Spinal cord (tissue), 10 donors: ENCODE data around the gene FKRP. TPM values are rescaled to one million over a fixed set of nuclear protein-coding genes. Genes with fewer than 3 reads are reported as not detected.
"Not testable (repeated sequence)": the region's sequence is repeated elsewhere in the genome, so short reads cannot be mapped to it uniquely, and the experiment has no call there.

ENCODE experiments used
- DNase-seq, 6 donors: peaks; one replicate each; pipeline versions ENCODE4 v3.0.0 to v3.0.0-alpha.2; 2013 to 2015; ENCODE audit warnings: low spot score in 6 of 6, low read depth in 4 of 6
- H3K27ac ChIP-seq: one replicate; pipeline ENCODE4 v1.5.1; 2013; ENCODE audit warnings: low read depth, low read length, control low read depth
- H3K27me3 ChIP-seq: one replicate; pipeline ENCODE4 v1.6.1; 2013; ENCODE audit warnings: low read length; ENCODE audit not compliant: control insufficient read depth, insufficient read depth
- H3K36me3 ChIP-seq: one replicate; pipeline ENCODE4 v1.6.1; 2013; ENCODE audit warnings: low read length; ENCODE audit not compliant: control insufficient read depth, insufficient read depth
- H3K4me1 ChIP-seq: one replicate; pipeline ENCODE4 v1.6.1; 2013; ENCODE audit warnings: low read length; ENCODE audit not compliant: control insufficient read depth, insufficient read depth
- H3K4me3 ChIP-seq: one replicate; pipeline ENCODE4 v1.5.1; 2013; ENCODE audit warnings: low read depth, low read length, control low read depth
- H3K9me3 ChIP-seq: one replicate; pipeline ENCODE4 v1.6.1; 2013; ENCODE audit warnings: low read length; ENCODE audit not compliant: control insufficient read depth, insufficient read depth
- WGBS: methylation state at CpG from one replicate; pipeline ENCODE4 v1.1.5; 2013; ENCODE audit warnings: missing lambda C conversion rate; ENCODE audit not compliant: insufficient coverage; 5-methylcytosine and 5-hydroxymethylcytosine counted together
- polyA plus RNA-seq, 2 donors: library from polyadenylated mRNA; unstranded; fragments of 120-200 nt; gene quantifications; one replicate each; pipeline ENCODE4 v1.2.1, GENCODE V29; 2013; ENCODE audit not compliant: insufficient read length in 2 of 2
- total RNA-seq, 2 donors: library from RNA; depleted of rRNA in 1 of 2; stranded (reverse); fragments of 120-200 nt in 1 of 2; fragments of >200 nt in 1 of 2; gene quantifications; one replicate each; pipeline versions ENCODE4 v1.2.3 to v1.2.4, GENCODE V29; 2013 to 2014
- donor health status: healthy.

FKRP gene
- total and polyA plus RNA-seq, 4 donors = 11.4 to 36.7 (median 20.6) TPM

DNA sequence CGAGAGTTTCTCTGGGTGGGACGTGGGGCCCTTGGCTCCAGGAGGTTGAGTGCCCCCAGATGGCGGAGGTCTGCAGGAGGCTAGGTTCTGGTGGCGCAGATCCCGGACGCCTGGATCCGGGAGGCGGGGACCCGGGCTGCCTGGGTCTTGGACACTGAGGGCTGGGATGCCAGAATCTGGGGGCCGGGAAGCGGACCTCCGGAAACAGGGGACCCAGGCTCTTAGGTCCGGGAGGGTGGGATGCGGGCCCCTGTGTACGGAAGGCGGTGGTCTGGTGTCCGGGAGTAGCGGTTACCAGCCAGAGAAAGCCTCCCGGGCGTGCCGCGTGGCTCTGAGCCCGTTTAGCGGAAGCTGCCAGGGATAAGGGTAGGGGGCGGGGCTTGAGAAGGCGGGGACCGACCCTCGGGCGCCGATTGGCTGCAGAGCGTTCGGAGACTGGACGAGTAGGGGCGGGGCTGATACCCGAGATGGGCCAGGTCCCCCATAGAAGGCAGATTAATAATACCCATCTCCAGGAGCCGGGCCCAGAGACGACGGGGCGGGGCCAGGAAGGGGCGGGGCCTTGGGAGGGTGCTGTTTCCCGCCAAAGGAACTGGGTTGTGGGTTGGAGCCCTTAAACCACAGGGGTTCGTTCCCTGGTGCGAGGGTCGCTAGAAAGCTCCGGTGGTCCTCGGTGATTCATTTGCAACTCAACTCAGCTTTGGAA is 42.6 kb downstream of the FKRP start, which contains the start of gene SLC1A5:
Gene SLC1A5, minus strand, starts transcription at position 333 of the 706 bp plus-strand sequence. CDS start 629 bp downstream, outside the sequence.
- Histone ChIP-seq H3K36me3 (no peaks in the 10 kb centered on the region), H3K9me3 (no peaks in the 10 kb centered on the region), H3K27me3 (peaks cover 25% of the 10 kb centered on the region), H3K4me3 (peak within 1 kb of the TSS; percentile 51), H3K4me1 (peaks cover 46% of the 10 kb centered on the region), H3K27ac (peak within 1 kb of the TSS; percentile 1)
- WGBS = under 1% methylated on average over 42 of the region's 46 CpGs
- DNase-seq = peak in 5 of 6 donors; percentile 47 to 96 (median 73)

GRCh38 chr19:46788968-46789338 is 43.1 kb downstream of the FKRP start:
- Histone ChIP-seq H3K9me3 (no peaks in the 10 kb centered on the region), H3K36me3 (no peaks in the 10 kb centered on the region), H3K4me3 (no peak overlapping the region), H3K27ac (no peak overlapping the region), H3K4me1 (peaks cover 41% of the 10 kb centered on the region), H3K27me3 (peaks cover 25% of the 10 kb centered on the region)
- DNase-seq = no peak
- 44% methylated on average over 7 of the region's 9 CpGs for WGBS

DNA sequence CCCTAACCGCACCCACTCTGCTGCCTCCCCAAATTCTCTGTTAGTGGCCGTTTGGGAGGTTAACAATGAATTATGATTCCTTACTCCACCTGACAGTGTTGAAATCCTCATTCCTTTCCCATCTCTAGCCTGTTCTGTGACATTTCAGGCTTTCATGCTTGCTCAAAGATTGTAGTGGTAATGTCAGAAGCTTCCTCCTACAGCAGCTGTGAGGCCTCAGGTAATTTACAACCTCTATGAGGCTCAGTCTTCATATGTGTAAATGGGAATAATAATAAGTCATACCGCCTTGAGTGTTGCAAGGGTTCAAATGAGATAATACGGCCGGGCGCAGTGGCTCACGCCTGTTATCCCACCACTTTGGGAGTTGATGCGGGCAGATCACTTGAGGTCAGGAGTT is 43.5 kb downstream of the FKRP start:
- Histone ChIP-seq H3K36me3 (no peaks in the 10 kb centered on the region), H3K4me3 (no peak overlapping the region), H3K27me3 (peaks cover 25% of the 10 kb centered on the region), H3K9me3 (no peaks in the 10 kb centered on the region), H3K4me1 (peaks cover 37% of the 10 kb centered on the region), H3K27ac (no peak overlapping the region)
- DNase-seq = no peak
- WGBS = 97% methylated on average over 7 of the region's 8 CpGs

GRCh38 chr19:46791944-46792343 is 46.1 kb downstream of the FKRP start:
- Histone ChIP-seq H3K27me3 (peaks cover 19% of the 10 kb centered on the region), H3K36me3 (no peaks in the 10 kb centered on the region), H3K27ac (no peak overlapping the region), H3K4me1 (peaks cover 25% of the 10 kb centered on the region), H3K4me3 (no peak overlapping the region), H3K9me3 (no peaks in the 10 kb centered on the region)
- 60% methylated on average over 2 of the region's 5 CpGs for WGBS
- no peak for DNase-seq

GRCh38 chr19:46797881-46798280 is 52.0 kb downstream of the FKRP start:
- H3K9me3 ChIP-seq = no peaks in the 10 kb centered on the region
- H3K4me1 ChIP-seq = peaks cover 5% of the 10 kb centered on the region
- DNase-seq = no peak
- no peak overlapping the region for H3K4me3 ChIP-seq
- no peaks in the 10 kb centered on the region for H3K36me3 ChIP-seq
- 100% methylated on average over 1 of the region's 1 CpG for WGBS
- no peaks in the 10 kb centered on the region for H3K27me3 ChIP-seq
- no peak overlapping the region for H3K27ac ChIP-seq

GRCh38 chr19:46798713-46799112 is 52.9 kb downstream of the FKRP start:
- Histone ChIP-seq H3K27ac (no peak overlapping the region), H3K4me1 (peaks cover 5% of the 10 kb centered on the region), H3K27me3 (no peaks in the 10 kb centered on the region), H3K9me3 (no peaks in the 10 kb centered on the region), H3K4me3 (no peak overlapping the region), H3K36me3 (no peaks in the 10 kb centered on the region)
- DNase-seq = no peak
- WGBS = no CpG with 5 or more reads among the region's 2 CpGs

DNA sequence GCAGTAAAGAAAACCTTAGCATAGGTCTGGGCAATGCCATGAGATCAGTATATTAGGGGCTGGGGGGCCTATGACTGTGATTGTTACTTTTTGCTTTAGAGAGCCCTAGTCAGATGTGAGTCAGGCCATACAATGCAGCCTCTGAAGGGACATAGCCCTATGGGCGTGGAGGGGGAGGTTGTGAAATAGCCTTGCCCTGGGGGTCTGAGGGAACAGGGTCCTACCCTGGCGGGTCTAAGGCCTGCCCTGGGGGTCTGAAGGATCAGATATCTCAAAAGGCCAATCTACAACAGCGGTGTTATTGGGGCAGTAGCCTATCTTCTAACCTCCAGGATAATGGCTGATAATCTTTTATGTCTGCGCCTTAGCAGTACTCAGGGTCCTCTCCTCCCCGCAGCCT is 56.3 kb downstream of the FKRP start:
- DNase-seq = no peak
- Histone ChIP-seq H3K9me3 (no peaks in the 10 kb centered on the region), H3K4me3 (no peak overlapping the region), H3K27ac (no peak overlapping the region), H3K36me3 (no peaks in the 10 kb centered on the region), H3K4me1 (no peaks in the 10 kb centered on the region), H3K27me3 (no peaks in the 10 kb centered on the region)
- WGBS = 79% methylated on average over 2 of the region's 5 CpGs

- no CpG with 5 or more reads among the region's 2 CpGs for WGBS
- H3K9me3 ChIP-seq = no peaks in the 10 kb centered on the region
Observed at GRCh38 chr19:46803555-46803954, 57.7 kb downstream of the FKRP start.

DNA sequence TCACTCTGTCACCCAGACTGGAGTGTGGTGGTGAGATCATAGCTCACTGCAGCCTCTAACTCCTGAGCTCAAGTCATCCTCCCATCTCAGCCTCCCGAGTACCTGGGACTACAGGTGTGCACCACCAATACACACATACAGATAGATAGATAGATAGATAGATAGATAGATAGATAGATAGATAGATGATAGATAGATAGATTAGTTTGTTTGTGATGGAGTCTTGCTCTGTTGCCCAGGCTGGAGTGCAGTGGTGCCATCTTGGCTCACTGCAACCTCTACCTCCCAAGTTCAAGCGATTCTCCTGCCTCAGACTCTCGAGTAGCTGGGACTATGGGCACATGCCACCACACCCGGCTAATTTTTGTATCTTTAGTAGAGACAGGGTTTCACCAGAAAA is 58.6 kb downstream of the FKRP start:
- H3K27ac ChIP-seq, H3K4me3 ChIP-seq, H3K4me1 ChIP-seq, H3K9me3 ChIP-seq, DNase-seq, H3K27me3 ChIP-seq, H3K36me3 ChIP-seq: not testable (repeated sequence)
- no CpG with 5 or more reads among the region's 4 CpGs for WGBS

More at GRCh38 chr19:46803555-46803954, 57.7 kb downstream of the FKRP start:
- H3K4me3 ChIP-seq = no peak overlapping the region
- no peaks in the 10 kb centered on the region for H3K4me1 ChIP-seq
- H3K36me3 ChIP-seq = no peaks in the 10 kb centered on the region
- no peaks in the 10 kb centered on the region for H3K27me3 ChIP-seq
- no peak overlapping the region for H3K27ac ChIP-seq
- DNase-seq = no peak

GRCh38 chr19:46806656-46807055 is 60.8 kb downstream of the FKRP start:
- H3K27me3 ChIP-seq = no peaks in the 10 kb centered on the region
- H3K4me3 ChIP-seq = no peak overlapping the region
- H3K27ac ChIP-seq = no peak overlapping the region
- no peaks in the 10 kb centered on the region for H3K36me3 ChIP-seq
- no peaks in the 10 kb centered on the region for H3K9me3 ChIP-seq
- no peaks in the 10 kb centered on the region for H3K4me1 ChIP-seq
- no peak for DNase-seq
- 85% methylated on average over 6 of the region's 7 CpGs for WGBS
